ENCODE data around the gene MAP1LC3A.

- no peak for TF ChIP-seq CTCF (IDR thresholded peaks at IDR 0.05; ENCODE audit: low read depth, low read length)
- TF ChIP-seq EZH2phosphoT487 (IDR thresholded peaks at IDR 0.05; ENCODE audit: low read depth) = no peak
Measured at GRCh38 chr20:34561661-34562060, 3.1 kb downstream of the MAP1LC3A start.
